ENCODE data around the gene GABBR2.

GABBR2 gene

GRCh38 chr9:98342820-98343210, 365.9 kb downstream of the GABBR2 start:
- no peak for DNase-seq (ENCODE audit: low spot score)

- DNase-seq (ENCODE audit: low spot score) = no peak
Observed at GRCh38 chr9:98342098-98342819, 366.5 kb downstream of the GABBR2 start.

GRCh38 chr9:98341157-98342097, 367.3 kb downstream of the GABBR2 start:
- DNase-seq (ENCODE audit: low spot score) = no peak

GRCh38 chr9:98339987-98340800, 368.5 kb downstream of the GABBR2 start:
- no peak for DNase-seq (ENCODE audit: low spot score)

- DNase-seq (ENCODE audit: low spot score) = no peak
Observed at GRCh38 chr9:98335661-98336060, 373.1 kb downstream of the GABBR2 start.

- no peak for DNase-seq (ENCODE audit: low spot score)
Observed at GRCh38 chr9:98334796-98335195, 373.9 kb downstream of the GABBR2 start.

GRCh38 chr9:98333703-98334582, 374.8 kb downstream of the GABBR2 start:
- DNase-seq (ENCODE audit: low spot score) = no peak

- DNase-seq (ENCODE audit: low spot score) = no peak
Observed at GRCh38 chr9:98332405-98332831, 376.3 kb downstream of the GABBR2 start.

GRCh38 chr9:98331536-98332259, 377.0 kb downstream of the GABBR2 start:
- no peak for DNase-seq (ENCODE audit: low spot score)

- no peak for DNase-seq (ENCODE audit: low spot score)
Observed at GRCh38 chr9:98330831-98331230, 377.9 kb downstream of the GABBR2 start.

- DNase-seq (ENCODE audit: low spot score) = no peak
Observed at GRCh38 chr9:98329904-98330303, 378.8 kb downstream of the GABBR2 start.

GRCh38 chr9:98329281-98329680, 379.5 kb downstream of the GABBR2 start:
- DNase-seq (ENCODE audit: low spot score) = no peak

GRCh38 chr9:98328770-98329169, 380.0 kb downstream of the GABBR2 start:
- no peak for DNase-seq (ENCODE audit: low spot score)

GRCh38 chr9:98328141-98328540, 380.6 kb downstream of the GABBR2 start:
- DNase-seq (ENCODE audit: low spot score) = no peak

- DNase-seq (ENCODE audit: low spot score) = no peak
Observed at GRCh38 chr9:98327249-98327561, 381.5 kb downstream of the GABBR2 start.

- no peak for DNase-seq (ENCODE audit: low spot score)
Observed at GRCh38 chr9:98326459-98327248, 382.1 kb downstream of the GABBR2 start.

GRCh38 chr9:98324801-98325200, 383.9 kb downstream of the GABBR2 start:
- no peak for DNase-seq (ENCODE audit: low spot score)

- DNase-seq (ENCODE audit: low spot score) = no peak
Observed at GRCh38 chr9:98323831-98324135, 385.0 kb downstream of the GABBR2 start.

- DNase-seq (ENCODE audit: low spot score) = no peak
Observed at GRCh38 chr9:98323051-98323830, 385.5 kb downstream of the GABBR2 start.

Measured in globus pallidus (tissue), 1 donor.